Activated T-cell treated with anti-CD3 and anti-CD28 coated beads, Interleukin-2, amount 50 U/mL, for 1 hour (primary cell): ENCODE data around the gene PVALB.

Source experiments
- DNase-seq: peaks from one replicate; pipeline ENCODE4 v3.0.0-alpha.2; 2020

The PVALB gene

GRCh38 chr22:36816636-36817524, at the start of gene PVALB:
Gene PVALB, minus strand, starts transcription at chr22:36817035. Its CDS starts 30 bp downstream, at chr22:36817005.
- no peak for DNase-seq

- no peak for DNase-seq
Measured at GRCh38 chr22:36865346-36865745, 48.5 kb upstream of the PVALB start.

GRCh38 chr22:36864454-36865215, 47.8 kb upstream of the PVALB start:
- DNase-seq, result no peak

GRCh38 chr22:36863979-36864378, 47.1 kb upstream of the PVALB start:
- no peak for DNase-seq

GRCh38 chr22:36863281-36863680, 46.4 kb upstream of the PVALB start:
- DNase-seq, result no peak

- DNase-seq, result no peak
Measured at GRCh38 chr22:36862251-36863242, 45.7 kb upstream of the PVALB start.

GRCh38 chr22:36860821-36861659, 44.2 kb upstream of the PVALB start, which contains the start of gene NCF4:
Gene NCF4, plus strand, starts transcription at chr22:36861006. Its CDS starts 166 bp downstream, at chr22:36861172.
- peak; percentile 37 for DNase-seq

GRCh38 chr22:36860438-36860820, 43.6 kb upstream of the PVALB start:
- no peak for DNase-seq

- no peak for DNase-seq
Measured at GRCh38 chr22:36860017-36860416, 43.2 kb upstream of the PVALB start.

- DNase-seq, result no peak
Measured at GRCh38 chr22:36858966-36859365, 42.1 kb upstream of the PVALB start.

- DNase-seq, result no peak
Measured at GRCh38 chr22:36858156-36858555, 41.3 kb upstream of the PVALB start.

- no peak for DNase-seq
Measured at GRCh38 chr22:36856792-36857135, 39.9 kb upstream of the PVALB start.

- DNase-seq, result peak; percentile 96
Measured at GRCh38 chr22:36856121-36856791, 39.4 kb upstream of the PVALB start.

- DNase-seq, result no peak
Measured at GRCh38 chr22:36855478-36855877, 38.6 kb upstream of the PVALB start.

- DNase-seq, result peak; percentile 87
Measured at GRCh38 chr22:36853407-36854099, 36.7 kb upstream of the PVALB start.

GRCh38 chr22:36852056-36852973, 35.5 kb upstream of the PVALB start:
- no peak for DNase-seq

- DNase-seq, result no peak
Measured at GRCh38 chr22:36850682-36851081, 33.8 kb upstream of the PVALB start.

GRCh38 chr22:36850056-36850455, 33.2 kb upstream of the PVALB start:
- no peak for DNase-seq

GRCh38 chr22:36846949-36847348, 30.1 kb upstream of the PVALB start:
- no peak for DNase-seq
